KOPT-K1 (cell line): ENCODE results near the gene TMEM50A.
"Not testable (repeated sequence)": the region's sequence is repeated elsewhere in the genome, so short reads cannot be mapped to it uniquely, and the experiment has no call there.

ENCODE experiments used
- H3K27ac ChIP-seq: fragments of 200-600 bp; sonication (generic); 2 replicates; pipeline ENCODE4 v1.5.1; 2016; ENCODE audit warnings: antibody characterized with exemption, mild to moderate bottlenecking, low read depth, low read length; ENCODE audit not compliant: poor library complexity, severe bottlenecking
- H3K36me3 ChIP-seq: fragments of 200-600 bp; sonication (generic); 2 replicates; pipeline ENCODE4 v1.5.1; 2017; ENCODE audit warnings: antibody characterized with exemption, mild to moderate bottlenecking, low read length, moderate library complexity; ENCODE audit not compliant: insufficient read depth
- H3K9me3 ChIP-seq: fragments of 200-600 bp; sonication (generic); 2 replicates; pipeline ENCODE4 v1.5.1; 2017; ENCODE audit warnings: antibody characterized with exemption, low read length, mild to moderate bottlenecking; ENCODE audit not compliant: insufficient read depth, poor library complexity, severe bottlenecking

Gene TMEM50A

DNA sequence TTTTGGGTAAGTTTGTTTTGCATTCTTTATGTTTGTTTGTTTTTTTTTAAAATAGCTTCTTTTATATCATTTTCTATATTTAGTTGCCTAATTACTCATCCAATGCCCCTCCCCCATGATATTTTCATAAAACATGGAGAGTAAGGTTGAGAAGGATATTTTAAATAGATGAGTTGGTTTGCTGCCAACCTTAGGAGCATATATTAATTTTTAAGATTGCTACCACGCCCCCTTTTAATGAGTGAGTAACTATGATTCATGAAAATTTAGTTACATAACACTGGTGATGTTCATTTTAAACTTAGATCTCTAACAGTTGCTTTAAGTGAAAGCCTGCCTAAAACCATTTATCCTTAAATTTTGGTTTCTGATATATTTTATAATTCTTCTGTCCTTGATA, 18.7 kb downstream of the TMEM50A start:
- H3K27ac ChIP-seq, result no peak overlapping the region
- H3K36me3 ChIP-seq, result peaks cover 85% of the 10 kb centered on the region
- H3K9me3 ChIP-seq, result no peaks in the 10 kb centered on the region

DNA sequence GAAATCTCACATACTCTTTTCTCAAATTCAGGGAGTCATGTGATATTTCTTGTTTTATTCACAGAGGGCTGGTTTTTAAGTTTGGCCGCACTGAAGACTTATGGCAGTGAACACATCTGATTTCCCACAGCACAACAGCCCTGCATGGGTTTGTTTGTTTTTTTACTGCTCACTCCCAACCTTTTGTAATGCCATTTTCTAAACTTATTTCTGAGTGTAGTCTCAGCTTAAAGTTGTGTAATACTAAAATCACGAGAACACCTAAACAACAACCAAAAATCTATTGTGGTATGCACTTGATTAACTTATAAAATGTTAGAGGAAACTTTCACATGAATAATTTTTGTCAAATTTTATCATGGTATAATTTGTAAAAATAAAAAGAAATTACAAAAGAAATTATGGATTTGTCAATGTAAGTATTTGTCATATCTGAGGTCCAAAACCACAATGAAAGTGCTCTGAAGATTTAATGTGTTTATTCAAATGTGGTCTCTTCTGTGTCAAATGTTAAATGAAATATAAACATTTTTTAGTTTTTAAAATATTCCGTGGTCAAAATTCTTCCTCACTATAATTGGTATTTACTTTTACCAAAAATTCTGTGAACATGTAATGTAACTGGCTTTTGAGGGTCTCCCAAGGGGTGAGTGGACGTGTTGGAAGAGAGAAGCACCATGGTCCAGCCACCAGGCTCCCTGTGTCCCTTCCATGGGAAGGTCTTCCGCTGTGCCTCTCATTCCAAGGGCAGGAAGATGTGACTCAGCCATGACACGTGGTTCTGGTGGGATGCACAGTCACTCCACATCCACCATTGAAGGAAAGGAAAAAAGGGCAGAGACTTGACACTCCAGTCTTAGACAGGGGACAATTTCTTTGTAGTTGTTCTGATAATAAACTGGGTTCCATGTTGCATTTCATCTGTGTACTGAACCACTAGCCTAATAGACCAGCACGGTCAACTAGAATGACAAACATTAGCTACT, 22.8 kb downstream of the TMEM50A start:
- Histone ChIP-seq H3K9me3 (no peaks in the 10 kb centered on the region), H3K36me3 (peaks cover 57% of the 10 kb centered on the region), H3K27ac (no peak overlapping the region)

DNA sequence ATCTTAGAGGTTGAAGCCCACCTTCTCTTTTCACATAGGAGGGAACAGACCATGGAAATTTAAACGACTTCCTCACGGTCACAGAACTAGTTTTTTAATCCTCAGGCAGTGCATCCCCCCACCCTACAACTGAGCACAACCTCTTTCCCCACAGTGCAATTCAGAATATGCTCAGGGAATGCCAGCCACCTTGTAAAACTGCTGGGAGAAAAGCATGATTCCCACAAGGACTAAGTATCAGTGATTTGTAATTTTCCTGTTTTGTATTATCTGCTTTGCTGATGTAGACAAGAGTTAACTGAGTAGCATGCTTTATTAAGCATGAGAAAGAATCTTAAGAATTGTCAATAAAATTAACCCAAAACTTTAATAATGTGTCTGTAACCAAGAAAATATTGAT, 23.8 kb downstream of the TMEM50A start:
- H3K27ac ChIP-seq, result no peak overlapping the region
- peaks cover 47% of the 10 kb centered on the region for H3K36me3 ChIP-seq
- no peaks in the 10 kb centered on the region for H3K9me3 ChIP-seq

DNA sequence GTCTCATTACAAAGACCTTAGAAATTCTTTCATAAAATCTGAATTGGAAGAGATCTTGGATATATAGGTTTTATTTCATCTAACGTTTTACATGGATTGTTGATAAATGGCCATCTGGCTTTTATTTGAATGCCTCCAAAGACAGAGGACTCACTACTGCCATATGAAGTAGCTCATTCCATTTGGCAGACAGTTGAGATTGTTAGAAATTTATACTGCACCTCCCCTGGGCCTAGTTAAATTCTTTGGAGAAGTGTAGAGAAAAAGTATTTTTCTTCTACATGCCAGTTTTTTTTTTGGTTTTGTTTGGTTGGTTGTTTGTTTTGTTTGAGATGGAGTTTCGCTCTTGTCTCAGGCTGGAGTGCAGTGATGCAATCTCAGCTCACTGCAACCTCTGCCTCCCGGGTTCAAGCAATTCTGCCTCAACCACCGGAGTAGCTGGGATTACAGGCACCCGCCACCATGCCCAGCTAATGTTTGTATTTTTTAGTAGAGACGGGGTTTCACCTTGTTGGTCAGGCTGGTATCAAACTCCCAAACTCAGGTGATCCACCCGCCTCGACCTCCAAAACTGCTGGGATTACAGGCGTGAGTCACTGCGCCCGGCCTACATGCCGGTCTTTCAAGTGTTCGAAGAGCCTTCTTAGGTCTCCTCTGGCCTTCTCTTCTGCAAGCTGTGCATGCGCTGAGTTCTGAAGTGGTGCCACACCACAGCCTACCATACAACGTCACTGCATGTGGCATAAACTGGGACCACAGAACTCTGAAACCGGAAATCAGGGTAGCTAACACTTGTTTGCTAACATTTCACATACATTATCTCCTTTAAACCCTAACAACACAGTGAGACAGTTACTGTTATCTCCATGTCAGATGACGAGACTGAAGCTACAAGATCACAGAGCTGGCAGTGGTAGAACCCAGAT, 24.8 kb downstream of the TMEM50A start:
- H3K9me3 ChIP-seq, H3K27ac ChIP-seq: not testable (repeated sequence)
- peaks cover 40% of the 10 kb centered on the region for H3K36me3 ChIP-seq

DNA sequence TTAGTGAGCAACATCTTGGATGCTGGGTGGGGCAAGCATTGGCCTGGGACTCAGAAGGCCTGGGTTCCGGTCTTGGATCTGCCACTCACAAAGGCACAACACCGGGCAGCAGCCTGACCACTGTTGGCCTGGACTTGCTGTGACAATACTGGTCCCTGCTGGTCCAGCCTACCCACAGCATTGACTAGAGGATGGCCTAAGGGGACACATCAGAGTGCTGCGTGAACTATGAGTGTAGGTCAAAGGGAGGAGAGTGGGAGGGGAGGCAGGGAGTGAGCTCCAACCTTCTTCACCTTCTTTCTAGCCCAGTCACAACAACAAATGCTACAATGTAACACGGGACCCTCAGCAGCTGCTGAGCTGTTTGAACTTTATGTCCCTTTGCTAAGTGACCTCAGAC, 31.1 kb downstream of the TMEM50A start:
- Histone ChIP-seq H3K9me3 (no peaks in the 10 kb centered on the region), H3K27ac (no peak overlapping the region), H3K36me3 (no peaks in the 10 kb centered on the region)

DNA sequence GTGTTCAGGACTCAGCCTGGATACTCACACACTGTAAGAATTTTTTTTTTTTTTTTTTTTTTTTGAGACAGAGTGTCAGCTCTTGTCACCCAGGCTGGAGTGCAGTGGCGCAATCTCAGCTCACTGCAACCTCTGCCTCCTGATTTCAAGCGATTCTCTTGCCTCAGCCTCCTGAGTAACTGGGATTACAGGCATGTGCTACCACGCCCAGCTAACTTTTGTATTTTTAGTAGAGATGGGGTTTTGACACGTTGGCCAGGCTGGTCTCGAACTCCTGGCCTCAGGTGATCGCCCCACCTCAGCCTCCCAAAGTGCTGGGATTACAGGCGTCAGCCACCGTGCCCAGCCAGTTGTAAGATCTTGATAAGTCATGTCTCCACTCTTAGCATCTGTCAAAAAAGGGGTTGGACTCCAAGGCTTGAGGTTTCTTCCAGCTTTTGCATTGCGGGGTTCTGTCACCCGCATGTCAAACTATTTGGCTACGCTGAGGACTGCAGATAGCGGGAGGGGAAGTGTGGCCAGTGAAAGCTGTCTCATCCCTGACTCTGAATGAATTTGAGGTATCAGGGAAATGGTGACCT, 31.6 kb downstream of the TMEM50A start:
- not testable (repeated sequence) for H3K9me3 ChIP-seq, H3K36me3 ChIP-seq, H3K27ac ChIP-seq

DNA sequence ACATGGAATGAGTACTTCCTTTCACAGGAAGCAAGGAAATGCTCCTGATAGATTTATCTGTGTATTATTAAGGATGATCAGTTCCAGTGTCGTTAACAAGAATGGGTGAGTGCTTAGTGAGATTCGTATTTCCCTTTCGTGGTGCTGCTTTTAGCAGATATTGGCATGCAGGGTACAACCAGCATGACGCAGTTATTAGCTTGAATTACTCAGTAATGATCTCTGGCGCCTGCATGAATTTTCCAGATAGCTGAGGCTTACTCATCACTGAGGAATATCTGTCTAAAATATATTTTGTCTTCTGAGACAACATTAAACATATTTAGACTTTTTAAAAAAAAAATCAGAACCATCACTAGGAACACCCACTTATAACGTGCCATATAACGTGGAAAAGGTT, 33.6 kb downstream of the TMEM50A start:
- not testable (repeated sequence) for H3K36me3 ChIP-seq, H3K9me3 ChIP-seq, H3K27ac ChIP-seq

DNA sequence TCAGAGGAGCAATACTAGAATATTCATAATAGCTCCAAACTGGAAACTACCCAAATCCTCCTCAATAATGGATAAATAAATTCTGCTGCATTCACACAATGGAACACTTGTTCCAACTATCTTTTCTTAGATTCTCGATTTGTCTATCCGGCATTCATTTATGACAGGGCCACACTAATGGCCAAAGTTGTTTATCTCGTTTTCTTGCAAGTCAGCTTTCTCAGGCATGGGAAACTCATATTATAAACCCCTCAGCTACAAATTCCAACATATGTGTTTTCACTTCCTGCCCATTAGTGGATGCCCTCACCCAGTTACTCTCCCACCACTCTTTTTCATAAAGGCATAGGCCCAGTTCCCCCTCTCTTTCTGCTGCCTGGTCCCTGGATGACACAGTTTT, 40.2 kb downstream of the TMEM50A start:
- not testable (repeated sequence) for H3K9me3 ChIP-seq, H3K36me3 ChIP-seq, H3K27ac ChIP-seq

DNA sequence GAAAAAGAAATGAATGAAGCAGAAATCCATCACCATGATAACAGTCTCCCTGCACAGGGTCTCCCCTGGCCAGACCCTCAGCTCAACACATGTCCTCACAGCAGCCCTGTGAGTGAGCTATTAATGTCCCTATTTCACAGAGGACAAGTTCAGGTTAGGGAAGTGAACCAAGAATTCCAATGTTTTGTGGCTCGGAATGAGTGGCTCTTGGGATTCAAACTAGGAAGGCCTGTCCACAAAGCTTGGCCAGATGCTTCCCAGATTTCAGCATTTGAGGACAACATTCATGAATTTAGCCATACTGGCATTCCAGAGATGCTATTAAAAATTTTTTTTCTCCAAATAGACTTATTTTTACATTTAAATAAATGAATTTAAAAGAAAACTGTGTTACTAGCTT, 44.4 kb downstream of the TMEM50A start:
- not testable (repeated sequence) for H3K27ac ChIP-seq, H3K9me3 ChIP-seq, H3K36me3 ChIP-seq

DNA sequence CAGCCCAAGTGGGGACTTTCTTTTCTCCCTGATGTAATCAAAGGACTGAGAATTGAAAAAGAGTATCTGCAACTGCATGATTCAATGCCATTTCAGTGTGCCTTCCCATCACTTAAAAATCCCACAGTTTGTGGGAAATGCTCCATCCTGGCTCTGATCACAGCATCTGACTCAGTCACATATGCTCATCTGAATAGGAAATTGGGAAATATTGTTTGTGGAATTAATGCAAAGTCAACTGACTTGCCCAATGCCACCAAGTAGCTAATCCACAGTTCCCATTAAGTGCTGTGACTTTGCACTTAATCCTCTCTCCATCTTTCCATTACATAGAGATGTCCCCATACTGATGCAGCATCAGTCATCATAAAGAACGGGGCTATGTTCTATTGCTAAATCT, 45.0 kb downstream of the TMEM50A start:
- not testable (repeated sequence) for H3K9me3 ChIP-seq, H3K27ac ChIP-seq, H3K36me3 ChIP-seq

DNA sequence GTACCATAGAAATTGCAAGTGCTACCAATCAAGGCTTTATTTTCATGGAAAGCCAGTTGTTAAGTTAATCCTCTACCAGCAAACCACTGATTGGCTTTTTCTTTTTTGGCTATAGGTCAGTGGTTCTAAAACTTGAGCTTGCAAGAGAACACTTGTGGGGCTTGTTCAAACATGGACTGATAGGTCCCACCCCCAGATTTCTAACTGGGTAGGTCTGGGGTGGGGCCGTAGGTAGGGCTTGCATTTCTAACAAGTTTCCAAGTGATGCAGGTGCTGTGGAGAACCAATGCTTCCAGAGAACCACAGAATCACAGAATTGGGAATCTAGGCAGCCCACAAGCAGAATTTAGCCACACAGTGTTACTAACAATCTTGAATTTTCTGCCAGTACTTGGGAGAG, 45.7 kb downstream of the TMEM50A start:
- H3K27ac ChIP-seq, result not testable (repeated sequence)

DNA sequence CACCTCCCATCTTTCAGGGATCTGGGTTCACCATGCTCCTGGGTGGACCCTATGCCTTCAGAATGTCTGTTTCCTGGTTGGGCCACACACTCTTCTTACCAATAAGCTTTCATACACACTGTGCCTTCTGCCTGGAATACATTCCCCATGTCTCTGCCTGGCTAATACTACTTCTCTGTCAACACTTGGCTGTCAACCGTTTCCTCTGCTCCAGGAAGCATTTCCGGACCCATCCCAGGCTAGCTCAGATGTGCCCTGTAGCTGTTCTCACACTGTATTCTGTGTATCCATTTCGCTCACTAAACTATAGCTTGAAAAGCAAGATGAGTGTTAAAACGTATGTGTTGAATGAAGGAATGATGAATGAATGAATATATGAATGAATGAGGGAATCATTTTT, 49.0 kb downstream of the TMEM50A start:
- not testable (repeated sequence) for H3K9me3 ChIP-seq, H3K36me3 ChIP-seq, H3K27ac ChIP-seq

More for the DNA sequence above, 45.7 kb downstream of the TMEM50A start:
- H3K36me3 ChIP-seq, H3K9me3 ChIP-seq: not testable (repeated sequence)

DNA sequence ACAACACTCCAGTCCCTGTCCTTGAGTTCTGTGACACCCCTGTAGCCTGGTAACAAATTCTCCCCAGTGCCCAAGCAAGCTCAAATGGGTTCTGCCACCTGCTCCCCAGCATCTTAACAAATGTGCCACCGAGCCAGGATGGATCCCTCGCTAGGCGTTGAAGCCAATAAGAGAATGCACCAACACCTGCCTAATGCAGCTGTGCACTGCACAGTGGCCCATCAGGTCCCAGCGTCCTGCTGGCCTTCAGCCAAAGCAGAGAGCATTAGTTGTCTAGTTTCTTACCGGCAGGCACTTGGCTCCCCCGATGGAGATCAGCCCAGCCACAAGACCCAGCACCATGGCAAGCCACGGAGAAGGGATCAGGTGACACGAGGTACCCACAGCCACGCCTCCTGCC, 50.6 kb downstream of the TMEM50A start:
- H3K36me3 ChIP-seq, H3K9me3 ChIP-seq, H3K27ac ChIP-seq: not testable (repeated sequence)

DNA sequence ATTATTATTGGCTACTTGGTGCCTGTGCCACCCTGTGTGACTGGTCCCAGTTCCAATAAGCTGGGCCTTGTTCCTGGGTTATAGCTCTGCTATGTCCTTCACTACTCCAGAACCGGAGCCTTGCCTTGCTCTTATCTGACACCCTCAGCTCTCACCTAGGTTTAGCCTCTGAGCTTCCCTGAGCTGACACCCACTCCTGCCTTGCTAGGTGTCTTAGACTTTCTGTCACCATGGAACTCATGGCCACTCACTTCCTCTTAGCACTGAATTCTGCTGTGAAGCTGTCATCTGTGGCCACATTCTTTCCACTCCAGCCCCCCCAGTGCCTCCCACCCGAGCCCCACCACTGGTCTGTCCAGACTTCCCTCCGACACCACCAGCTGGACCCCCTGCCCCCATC, 51.6 kb downstream of the TMEM50A start:
- not testable (repeated sequence) for H3K27ac ChIP-seq, H3K36me3 ChIP-seq, H3K9me3 ChIP-seq

DNA sequence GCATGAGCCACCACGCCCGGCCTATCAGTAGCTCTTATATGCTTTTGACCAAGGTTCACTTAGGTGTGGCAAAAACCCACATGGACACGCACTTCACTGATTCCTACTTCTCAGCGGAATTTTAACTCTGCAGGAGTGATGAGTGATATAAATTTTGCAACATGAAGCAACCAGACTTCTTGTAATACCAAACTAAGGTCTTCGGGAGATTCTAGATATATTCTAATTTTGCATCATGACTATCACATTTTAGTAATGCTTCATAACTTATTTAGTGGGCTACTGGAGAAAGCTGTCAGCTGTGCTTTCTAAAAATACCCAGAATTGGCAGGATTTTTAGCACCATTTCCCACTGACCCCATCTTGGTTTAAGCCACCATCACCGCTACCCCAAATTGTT, 54.7 kb downstream of the TMEM50A start:
- no peaks in the 10 kb centered on the region for H3K9me3 ChIP-seq
- H3K36me3 ChIP-seq, result no peaks in the 10 kb centered on the region
- H3K27ac ChIP-seq, result no peak overlapping the region
